HG03558 (cell line): ENCODE measurements around the gene TRAPPC12.
"Not testable (repeated sequence)": the region's sequence is repeated elsewhere in the genome, so short reads cannot be mapped to it uniquely, and the experiment has no call there.

Source experiments
- ATAC-seq: cut with Tn5 transposase; IDR thresholded peaks from one replicate; pipeline ENCODE4 v1.9.1; 2021; ENCODE audit warnings: moderate number of reproducible peaks; ENCODE audit not compliant: unreplicated experiment; ENCODE audit errors: extremely low read depth

Gene TRAPPC12

DNA sequence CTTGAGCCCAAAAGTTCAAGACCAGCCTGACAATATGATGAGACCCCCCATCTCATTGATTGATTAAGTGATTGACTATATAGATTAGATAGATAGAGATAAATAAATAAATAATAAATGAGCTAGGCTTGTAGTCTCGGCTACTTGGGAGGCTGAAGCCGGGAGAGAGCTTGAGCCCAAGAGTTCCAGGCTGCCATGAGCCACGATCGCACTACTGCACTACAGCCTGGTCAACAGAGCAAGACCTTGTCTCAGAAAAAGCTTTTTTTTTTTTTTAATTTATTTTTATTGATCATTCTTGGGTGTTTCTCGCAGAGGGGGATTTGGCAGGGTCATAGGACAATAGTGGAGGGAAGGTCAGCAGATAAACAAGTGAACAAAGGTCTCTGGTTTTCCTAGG, 14.3 kb upstream of the TRAPPC12 start:
- no peak for ATAC-seq

DNA sequence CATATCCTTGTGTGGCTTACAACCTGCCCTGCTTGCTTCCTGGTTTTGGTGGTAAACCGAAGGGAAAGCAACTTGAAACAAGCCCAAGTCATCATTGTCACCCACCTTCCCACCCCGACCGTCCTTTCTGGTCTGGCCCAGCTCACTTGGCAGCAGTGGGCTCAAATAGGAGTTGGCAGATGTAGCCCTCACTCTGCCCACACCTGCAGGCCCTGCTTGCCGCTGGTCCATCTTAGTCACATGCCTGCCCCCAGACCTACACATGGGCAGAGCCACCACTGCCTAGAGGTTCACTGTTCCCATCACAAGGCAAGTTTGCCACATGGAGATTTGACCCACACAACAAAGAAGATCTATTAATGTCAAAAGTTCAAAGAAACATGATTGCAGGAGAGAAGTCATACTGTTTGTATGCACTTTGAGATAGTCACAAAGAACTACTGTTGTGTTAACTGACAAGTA, 11.2 kb upstream of the TRAPPC12 start:
- no peak for ATAC-seq

DNA sequence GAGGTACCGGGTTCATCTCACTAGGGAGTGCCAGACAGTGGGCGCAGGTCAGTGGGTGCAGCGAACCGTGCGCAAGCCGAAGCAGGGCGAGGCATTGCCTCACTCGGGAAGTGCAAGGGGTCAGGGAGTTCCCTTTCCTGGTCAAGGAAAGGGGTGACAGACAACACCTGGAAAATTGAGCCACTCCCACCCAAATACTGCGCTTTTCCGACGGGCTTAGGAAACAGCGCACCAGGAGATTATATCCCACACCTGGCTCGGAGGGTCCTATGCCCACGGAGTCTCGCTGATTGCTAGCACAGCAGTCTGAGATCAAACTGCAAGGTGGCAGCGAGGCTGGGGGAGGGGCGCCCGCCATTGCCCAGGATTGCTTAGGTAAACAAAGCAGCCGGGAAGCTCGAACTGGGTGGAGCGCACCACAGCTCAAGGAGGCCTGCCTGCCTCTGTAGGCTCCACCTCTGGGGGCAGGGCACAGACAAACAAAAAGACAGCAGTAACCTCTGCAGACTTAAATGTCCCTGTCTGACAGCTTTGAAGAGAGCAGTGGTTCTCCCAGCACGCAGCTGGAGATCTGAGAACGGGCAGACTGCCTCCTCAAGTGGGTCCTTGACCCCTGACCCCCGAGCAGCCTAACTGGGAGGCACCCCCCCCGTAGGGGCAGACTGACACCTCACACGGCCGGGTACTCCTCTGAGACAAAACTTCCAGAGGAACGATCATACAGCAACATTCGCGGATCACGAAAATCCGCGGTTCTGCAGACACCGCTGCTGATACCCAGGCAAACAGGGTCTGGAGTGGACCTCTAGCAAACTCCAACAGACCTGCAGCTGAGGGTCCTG, 9.9 kb upstream of the TRAPPC12 start:
- ATAC-seq, result not testable (repeated sequence)

DNA sequence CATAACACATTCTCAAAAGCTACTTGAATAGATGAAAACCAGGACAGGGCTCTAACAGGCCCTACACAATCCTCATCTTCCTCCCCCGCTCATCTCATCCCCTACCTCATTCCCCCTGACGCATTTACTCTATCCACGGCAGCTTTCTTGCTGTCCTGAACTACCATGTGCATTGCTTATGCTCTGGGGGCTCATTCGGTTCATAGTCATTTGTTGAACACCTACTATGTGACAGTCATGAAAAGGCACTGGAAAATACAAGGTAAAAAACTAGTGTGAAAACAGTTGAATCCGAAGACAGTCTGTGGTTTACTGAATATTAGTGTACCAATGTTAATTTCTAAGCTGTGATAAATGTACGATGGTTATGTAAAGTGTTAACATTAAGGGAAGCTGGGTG, 2.7 kb upstream of the TRAPPC12 start:
- no peak for ATAC-seq

DNA sequence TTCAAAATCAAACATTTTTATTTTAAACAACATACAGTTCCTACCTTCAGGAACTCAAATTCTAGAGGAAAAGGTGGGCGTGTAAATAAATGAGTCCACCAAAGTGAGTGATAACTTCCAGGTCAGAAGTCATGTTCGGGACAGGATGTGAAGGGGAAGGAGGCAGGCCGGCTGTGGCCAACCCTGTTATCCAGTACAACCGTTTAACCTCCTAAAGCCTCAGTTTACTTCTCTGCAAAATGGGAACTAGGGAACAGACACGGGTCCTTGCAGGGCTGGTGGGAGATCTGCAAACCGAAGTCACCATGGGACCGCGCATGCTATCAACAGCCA, 2.2 kb upstream of the TRAPPC12 start:
- no peak for ATAC-seq

DNA sequence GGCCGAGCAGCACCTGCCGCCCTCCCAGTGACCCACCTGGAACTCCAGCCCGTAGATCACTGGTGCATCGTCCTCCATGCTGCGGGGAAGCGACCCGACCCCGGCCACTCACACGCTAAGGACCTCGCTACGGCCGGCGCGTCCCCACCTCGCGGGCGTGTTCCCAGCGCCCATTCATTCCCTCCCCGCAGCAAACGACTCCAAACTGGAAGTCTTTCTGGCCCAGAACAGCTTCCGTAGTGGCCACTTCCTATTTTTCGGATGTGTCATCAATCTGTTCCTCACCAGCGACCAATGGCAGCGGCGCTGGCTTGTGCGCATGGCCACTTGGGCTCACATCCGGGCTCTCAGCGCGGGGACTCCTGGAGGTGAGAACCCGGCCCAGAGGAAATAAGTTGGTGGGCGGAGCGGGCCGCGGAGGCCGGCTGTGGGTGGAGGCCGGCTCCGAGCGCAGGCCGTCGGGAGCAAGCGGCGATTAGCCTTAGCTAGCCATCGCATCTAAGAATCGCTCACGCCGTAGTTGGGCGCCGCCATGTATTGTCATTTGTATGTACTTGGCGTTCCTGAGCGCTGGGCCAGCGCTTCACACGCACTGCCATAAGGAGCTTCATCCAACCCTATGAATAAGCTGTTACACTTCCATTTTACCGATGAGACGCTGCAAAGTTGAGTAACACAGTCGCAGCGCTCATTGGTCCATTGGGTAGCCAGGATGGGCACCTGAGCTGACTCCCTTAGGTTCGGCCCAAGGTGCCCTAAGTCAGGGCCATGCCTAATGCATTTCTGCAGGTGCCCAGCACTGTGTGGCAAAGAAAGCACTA, 1.7 kb upstream of the TRAPPC12 start, which contains the start of gene EIPR1:
TSS of gene EIPR1 (minus strand) at position 207 of the 821 bp plus-strand sequence. CDS start at position 78, 129 bp downstream.
- peak; percentile 69 for ATAC-seq

DNA sequence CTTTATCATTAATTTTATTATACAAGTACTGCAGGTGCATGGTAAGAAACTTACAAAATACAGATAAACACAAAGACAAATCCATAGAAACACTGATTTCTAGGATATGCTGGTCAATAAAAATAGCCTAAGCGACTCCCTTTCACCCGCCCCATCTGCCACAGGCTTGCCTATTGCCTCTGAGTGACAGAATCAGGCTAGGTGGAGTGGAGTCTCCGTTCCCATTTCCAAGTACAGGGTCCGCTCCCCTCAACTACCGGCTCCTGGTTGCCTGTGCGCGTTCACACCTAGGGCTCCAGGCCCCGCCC, 201 bp upstream of the TRAPPC12 start:
- no peak for ATAC-seq

DNA sequence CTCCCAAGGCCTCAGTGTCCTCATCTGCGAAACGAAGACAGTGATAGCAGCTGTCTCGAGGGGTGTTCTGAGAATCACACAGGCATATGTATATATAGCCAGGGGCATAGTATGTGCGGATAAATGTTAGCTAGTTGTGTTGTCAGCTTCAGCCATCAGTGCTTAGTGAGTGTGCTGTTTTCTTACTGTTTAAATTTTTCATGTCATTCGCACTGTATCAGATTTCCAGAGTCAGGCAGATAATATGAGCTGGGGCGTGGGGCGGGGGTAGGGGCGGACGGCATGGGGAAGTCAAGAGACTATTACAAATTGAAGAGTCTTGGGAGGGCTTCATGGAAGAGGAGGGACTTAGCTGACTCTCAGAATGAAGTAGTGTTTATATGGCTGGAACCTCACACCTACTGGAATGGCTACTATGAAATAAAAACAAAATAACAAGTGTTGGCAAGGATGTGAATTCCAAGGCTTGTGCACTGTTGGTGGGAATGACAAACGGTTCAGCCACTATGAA, 7.0 kb downstream of the TRAPPC12 start:
- ATAC-seq, result no peak

DNA sequence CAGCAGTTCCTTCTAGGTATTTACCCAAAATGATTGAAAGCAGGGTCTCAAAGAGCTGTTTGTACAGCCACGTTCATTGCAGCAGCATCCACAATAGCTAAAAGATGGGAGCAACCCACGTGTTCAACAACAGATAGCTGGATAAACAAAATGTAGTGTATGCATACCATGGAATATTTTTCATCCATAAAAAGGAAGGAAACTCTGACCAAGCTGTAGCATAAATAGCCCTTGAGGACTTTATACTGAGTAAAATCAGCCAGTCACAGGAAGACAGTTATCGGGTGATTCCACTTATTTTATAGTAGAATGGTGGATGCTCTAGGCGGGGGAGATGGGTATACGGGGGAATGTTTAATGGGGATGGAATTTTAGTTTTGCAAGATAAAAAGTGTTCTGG, 7.5 kb downstream of the TRAPPC12 start:
- no peak for ATAC-seq

DNA sequence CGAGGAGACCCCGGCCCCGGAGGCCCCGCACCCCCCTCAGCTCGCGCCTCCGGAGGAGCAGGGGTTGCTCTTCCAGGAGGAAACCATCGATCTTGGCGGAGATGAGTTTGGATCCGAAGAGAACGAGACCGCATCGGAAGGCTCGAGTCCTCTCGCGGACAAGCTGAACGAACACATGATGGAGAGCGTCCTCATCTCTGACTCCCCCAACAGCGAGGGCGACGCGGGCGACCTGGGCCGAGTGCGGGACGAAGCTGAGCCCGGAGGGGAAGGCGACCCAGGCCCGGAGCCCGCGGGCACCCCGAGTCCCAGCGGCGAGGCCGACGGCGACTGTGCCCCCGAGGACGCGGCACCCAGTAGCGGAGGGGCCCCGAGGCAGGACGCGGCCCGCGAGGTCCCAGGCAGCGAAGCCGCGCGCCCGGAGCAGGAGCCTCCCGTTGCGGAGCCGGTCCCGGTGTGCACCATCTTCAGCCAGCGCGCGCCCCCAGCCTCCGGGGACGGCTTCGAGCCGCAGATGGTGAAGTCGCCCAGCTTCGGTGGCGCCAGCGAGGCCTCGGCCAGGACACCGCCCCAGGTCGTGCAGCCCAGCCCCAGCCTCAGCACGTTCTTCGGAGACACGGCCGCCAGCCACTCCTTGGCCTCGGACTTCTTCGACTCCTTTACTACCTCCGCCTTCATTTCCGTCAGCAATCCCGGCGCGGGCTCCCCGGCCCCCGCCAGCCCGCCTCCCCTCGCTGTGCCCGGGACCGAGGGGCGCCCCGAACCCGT, 8.3 kb downstream of the TRAPPC12 start:
- no peak for ATAC-seq

DNA sequence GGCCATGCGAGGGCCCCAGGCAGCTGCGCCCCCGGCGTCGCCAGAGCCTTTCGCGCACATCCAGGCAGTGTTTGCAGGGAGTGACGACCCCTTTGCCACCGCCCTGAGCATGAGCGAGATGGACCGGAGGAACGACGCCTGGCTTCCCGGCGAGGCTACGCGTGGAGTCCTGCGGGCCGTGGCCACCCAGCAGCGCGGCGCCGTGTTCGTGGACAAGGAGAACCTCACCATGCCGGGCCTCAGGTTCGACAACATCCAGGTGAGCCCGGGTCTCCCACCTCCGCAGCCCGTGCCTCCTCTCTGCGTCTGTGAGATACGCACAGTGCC, 8.9 kb downstream of the TRAPPC12 start:
- ATAC-seq, result no peak

DNA sequence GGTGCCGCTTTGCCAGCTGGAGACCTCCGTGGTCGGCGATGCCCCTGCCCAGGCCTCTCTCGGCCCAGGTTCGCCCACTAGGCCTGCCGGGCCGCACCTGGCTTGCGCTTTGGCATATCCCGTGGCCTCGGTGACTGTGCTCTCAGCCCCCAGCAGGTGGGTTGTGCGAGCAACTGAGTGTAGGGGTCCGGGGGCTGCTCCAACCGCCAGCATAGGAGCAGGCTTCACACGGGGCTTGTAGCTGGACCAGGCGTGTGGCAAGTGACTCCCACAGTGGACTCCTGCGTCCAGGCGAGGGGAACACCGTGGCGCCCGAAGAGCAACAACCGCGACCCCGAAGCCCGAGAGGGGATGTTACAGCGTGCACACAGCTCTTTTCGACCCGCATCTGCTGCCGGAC, 9.7 kb downstream of the TRAPPC12 start:
- no peak for ATAC-seq

DNA sequence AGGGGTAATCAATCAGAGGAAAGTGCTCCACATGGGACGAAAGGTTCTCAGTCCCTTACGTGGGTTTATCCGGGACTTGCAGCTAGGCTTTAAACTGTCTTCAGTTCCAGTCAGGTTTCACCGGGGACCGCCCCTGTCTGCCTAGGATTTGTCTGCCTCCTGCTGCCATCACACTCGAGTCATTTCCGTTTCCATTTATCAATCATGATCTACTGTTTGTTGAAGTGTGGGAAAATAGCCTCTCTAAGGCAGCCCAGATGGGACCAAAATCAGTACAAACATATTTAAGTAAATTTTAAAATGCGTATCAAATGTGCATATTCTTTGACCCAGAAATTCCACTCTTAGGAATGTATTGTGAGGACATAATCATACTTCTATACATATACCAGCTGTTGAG, 10.5 kb downstream of the TRAPPC12 start:
- no peak for ATAC-seq

DNA sequence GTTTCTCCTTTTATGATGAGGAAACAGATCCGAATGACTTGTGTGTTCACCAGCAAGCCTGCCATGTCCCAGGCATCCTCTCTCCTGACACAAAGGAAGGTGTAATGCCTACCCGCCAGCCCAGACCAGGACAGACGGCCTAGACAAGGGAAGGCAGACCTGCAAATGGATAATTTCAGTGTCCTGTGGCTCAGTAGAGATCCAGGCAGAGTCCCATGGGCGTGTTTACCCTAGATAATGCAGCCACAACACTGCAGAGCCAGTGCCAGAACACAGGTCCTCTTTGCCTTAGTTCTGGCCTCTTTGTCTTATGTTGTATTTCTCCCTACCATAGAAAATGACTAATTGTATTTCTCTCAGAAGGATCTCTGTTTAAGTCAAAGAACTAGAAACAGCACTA, 12.7 kb downstream of the TRAPPC12 start:
- ATAC-seq, result no peak

DNA sequence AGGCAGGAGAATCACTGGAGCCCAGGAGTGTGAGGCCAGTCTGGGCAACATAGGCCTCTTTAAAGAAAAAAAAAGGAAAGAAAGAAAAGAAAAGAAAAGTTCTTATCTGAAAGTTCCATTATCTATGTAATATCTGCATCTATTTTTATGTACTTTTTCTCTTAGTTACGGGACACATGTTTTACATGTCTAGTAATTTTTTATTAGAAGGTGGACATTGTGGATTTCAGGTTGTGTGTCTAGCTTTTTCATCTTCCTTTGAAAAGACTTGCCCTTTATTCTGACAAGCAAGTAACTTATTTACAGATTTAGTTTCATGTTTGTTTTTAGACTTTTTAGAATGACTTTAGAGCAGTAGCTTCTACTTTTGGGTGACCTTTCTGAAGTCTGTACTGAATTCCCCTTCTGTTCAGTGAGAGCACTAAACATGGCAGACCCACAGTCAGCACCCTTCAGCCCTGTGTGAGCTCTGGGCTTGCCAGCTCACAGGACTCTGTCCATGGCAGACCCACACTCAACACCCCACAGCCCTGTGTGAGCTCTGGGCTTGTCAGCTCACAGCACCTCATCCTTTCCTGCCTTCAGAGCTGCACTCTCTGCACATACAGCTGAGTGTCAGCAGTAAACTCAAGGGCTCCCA, 17.5 kb downstream of the TRAPPC12 start:
- no peak for ATAC-seq

DNA sequence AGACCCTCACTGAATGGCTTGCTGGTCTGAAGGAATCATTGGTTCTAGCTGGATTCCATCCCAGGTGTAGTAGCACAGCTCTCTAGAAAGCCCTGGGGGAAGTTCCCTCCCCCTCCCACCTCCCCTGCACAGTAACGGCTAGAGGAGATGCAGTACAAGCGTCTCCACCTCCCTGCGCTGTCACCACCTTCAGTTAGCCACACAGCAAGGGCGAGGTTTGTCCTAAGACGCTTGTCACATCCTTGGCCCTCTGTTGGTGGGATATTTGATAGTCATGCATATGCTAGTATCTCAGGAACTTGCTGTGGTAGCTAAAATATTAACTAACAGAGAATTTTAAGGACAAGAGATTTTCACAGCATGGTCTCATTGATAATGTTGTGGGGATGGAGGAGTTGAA, 19.4 kb downstream of the TRAPPC12 start:
- ATAC-seq, result no peak

DNA sequence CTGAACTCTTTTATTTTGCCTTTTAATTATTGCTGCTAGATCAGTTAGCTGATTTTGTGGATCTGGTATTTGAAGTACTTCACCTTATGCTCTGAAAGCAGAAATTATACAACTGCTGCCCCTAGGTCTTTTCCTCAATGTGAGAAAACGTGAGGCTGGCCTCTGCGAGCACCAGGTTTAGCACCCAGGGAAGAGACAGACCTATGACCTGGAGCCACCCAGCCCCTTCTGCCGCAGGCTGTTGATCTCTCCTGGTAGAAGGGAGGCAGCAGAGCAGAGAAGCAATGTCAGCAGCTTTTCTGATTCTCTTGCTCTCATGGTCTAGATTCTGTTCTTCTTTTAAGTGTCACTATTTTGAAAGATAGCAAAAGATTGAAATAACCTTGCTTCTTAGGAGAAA, 19.9 kb downstream of the TRAPPC12 start:
- ATAC-seq, result no peak

DNA sequence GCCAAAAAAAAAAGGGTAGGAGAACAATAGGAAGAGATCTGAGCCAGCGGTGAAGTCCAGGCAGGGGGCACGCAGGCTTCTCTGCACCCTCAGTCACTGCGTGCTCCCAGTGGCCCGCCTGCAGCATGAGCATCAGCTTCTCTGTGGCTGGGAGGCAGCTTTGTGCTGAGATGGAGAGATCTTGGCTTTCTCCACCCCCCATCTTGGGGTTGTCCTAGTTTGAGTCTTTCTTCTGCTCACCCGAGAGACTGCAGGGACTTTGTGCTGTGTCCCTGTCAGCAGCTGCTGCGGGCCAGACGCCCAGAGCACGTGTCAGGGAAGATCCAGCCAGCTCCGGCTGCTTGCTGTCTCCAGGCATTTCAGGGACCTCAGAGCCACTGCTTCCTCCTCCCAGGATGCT, 20.3 kb downstream of the TRAPPC12 start:
- no peak for ATAC-seq

DNA sequence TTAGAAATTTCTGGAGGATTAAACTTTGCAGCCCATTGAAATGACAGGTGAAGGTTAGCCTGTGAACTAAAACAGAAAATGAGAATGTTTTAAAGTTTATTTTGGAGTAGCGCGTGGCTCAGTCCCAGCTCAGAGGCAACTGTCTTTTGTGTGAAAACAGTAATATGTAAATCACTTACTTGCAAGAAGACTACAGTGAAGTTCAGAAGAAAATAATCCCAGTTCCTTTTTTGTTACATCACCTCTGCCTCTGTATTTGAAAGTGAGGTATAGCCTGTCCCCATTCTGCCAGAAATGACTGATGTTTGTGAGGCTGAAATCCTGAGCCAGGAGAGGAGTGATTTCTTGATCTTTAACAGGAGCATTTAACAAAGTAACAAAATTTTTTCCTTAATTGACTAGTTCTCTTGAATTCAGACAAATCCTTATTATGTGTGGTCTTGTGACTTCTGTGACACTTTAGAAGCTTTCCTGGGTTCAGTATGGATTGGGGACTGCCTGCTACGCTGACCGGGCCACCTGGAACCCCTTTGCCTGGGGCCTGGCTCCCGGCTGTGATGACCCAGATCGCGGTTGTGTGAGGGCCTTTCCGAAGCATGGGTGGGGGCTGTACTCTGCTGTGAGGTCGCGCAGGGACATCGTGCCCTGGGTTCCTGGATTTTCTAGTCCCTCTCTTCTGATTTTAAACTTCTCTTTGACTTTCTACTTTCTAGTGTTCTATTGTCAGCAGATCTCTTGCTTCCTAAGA, 24.3 kb downstream of the TRAPPC12 start:
- ATAC-seq, result peak; percentile 99
